Neural progenitor cell (in vitro differentiated cells): ENCODE measurements around the gene PLAC1. TPM values are rescaled to one million over a fixed set of nuclear protein-coding genes. Genes with fewer than 3 reads are reported as not detected.

Experiments
- DNase-seq: peaks from one replicate; pipeline ENCODE4 v3.0.0-alpha.2; 2016; ENCODE audit warnings: low spot score
- H2AFZ ChIP-seq: fragments of 200-600 bp; sonication (generic); replicated peaks from 2 replicates; pipeline ENCODE4 v1.6.1; 2016; ENCODE audit warnings: antibody characterized with exemption
- H3F3A ChIP-seq: fragments of 200-600 bp; sonication (generic); 2 replicates; pipeline ENCODE4 v1.6.1; 2016; ENCODE audit warnings: antibody characterized with exemption, low read depth
- H3K27ac ChIP-seq: fragments of 200-600 bp; sonication (generic); 2 replicates; pipeline ENCODE4 v1.5.1; 2016; ENCODE audit warnings: mild to moderate bottlenecking
- H3K27me3 ChIP-seq: fragments of 200-600 bp; sonication (generic); 2 replicates; pipeline ENCODE4 v1.6.1; 2016; ENCODE audit warnings: mild to moderate bottlenecking, moderate library complexity
- H3K36me3 ChIP-seq: fragments of 200-600 bp; sonication (generic); 2 replicates; pipeline ENCODE4 v1.5.1; 2016
- H3K4me1 ChIP-seq: fragments of 200-600 bp; sonication (generic); 2 replicates; pipeline ENCODE4 v1.6.1; 2016; ENCODE audit warnings: mixed run types
- H3K4me2 ChIP-seq: fragments of 200-600 bp; sonication (generic); 2 replicates; pipeline ENCODE4 v1.6.1; 2016
- H3K4me3 ChIP-seq: fragments of 200-600 bp; sonication (generic); 2 replicates; pipeline ENCODE4 v1.5.1; 2016
- H3K79me2 ChIP-seq: fragments of 200-600 bp; sonication (generic); 2 replicates; pipeline ENCODE4 v1.6.1; 2016; ENCODE audit warnings: low read depth
- H3K9ac ChIP-seq: fragments of 200-600 bp; sonication (generic); 2 replicates; pipeline ENCODE4 v1.6.1; 2016
- H3K9me3 ChIP-seq: fragments of 200-600 bp; sonication (generic); 2 replicates; pipeline ENCODE4 v1.5.1; 2016; ENCODE audit warnings: low read depth
- H4K20me1 ChIP-seq: fragments of 200-600 bp; sonication (generic); 2 replicates; pipeline ENCODE4 v1.6.1; 2016; ENCODE audit warnings: low read depth
- H3K27ac Mint-ChIP-seq: 3 replicates; pipeline ENCODE4 v1.8.0; 2021; ENCODE audit warnings: mixed read lengths
- H3K27me3 Mint-ChIP-seq: 2 replicates; pipeline ENCODE4 v1.8.0; 2022; ENCODE audit warnings: low read depth, mild to moderate bottlenecking, inconsistent platforms, moderate library complexity, mixed read lengths; ENCODE audit not compliant: insufficient read depth
- H3K36me3 Mint-ChIP-seq: 3 replicates; pipeline ENCODE4 v1.8.0; 2021; ENCODE audit warnings: mixed read lengths
- H3K4me1 Mint-ChIP-seq: 3 replicates; pipeline ENCODE4 v1.8.0; 2021; ENCODE audit warnings: mixed read lengths
- H3K4me3 Mint-ChIP-seq: 3 replicates; pipeline ENCODE4 v1.8.0; 2021; ENCODE audit warnings: mild to moderate bottlenecking, moderate library complexity, mixed read lengths
- H3K9me3 Mint-ChIP-seq: 3 replicates; pipeline ENCODE4 v1.8.0; 2020; ENCODE audit warnings: mixed read lengths
- CTCF ChIP-seq: fragments of 200-600 bp; sonication (generic); IDR thresholded peaks from 2 replicates; pipeline ENCODE4 v1.5.1; 2017; ENCODE audit warnings: antibody characterized with exemption, mild to moderate bottlenecking
- EZH2 ChIP-seq: fragments of 200-600 bp; sonication (generic); IDR thresholded peaks from 2 replicates; pipeline ENCODE4 v1.6.1; 2017; ENCODE audit warnings: antibody characterized with exemption, mild to moderate bottlenecking, moderate library complexity
- EZH2phosphoT487 ChIP-seq: fragments of 200-600 bp; sonication (generic); IDR thresholded peaks from 2 replicates; pipeline ENCODE4 v1.6.1; 2017; ENCODE audit warnings: antibody characterized with exemption
- total RNA-seq: library from RNA; depleted of rRNA; stranded (reverse); fragments of >200 nt; gene quantifications from 2 replicates; pipeline ENCODE4 v1.2.3, GENCODE V29; 2015; ENCODE audit warnings: low replicate concordance

The PLAC1 gene
- total RNA-seq, 1 donor from 2014 or later, result not detected

DNA sequence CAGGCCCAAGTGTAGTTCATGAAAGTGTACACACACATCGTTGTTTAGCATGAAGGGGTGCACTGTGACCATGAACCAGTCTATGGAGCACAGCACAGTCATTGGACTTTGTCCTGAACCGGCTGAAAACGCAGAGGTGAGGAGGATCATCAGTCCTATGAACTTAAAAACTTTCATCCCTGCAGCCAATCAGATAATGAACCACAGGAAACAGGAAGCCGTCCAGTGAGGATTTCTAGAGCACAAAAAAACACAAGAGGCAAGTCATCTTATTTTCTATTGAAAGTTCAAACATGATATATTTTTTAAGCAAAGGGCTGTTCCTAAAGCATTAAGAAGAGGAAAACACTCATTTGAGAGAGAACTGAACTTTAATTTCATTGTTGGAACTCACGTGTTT lies 91.8 kb downstream of the PLAC1 start:
- Histone ChIP-seq H3K4me2 (no peak overlapping the region), H3K27ac (no peak overlapping the region), H3K27me3 (no peaks in the 10 kb centered on the region), H3K9me3 (no peaks in the 10 kb centered on the region), H3K4me3 (no peak overlapping the region), H3K4me1 (peaks cover 11% of the 10 kb centered on the region), H3F3A (no peaks in the 10 kb centered on the region), H3K9ac (no peak overlapping the region), H4K20me1 (no peaks in the 10 kb centered on the region), H2AFZ (no peak overlapping the region), H3K36me3 (no peaks in the 10 kb centered on the region), H3K79me2 (no peaks in the 10 kb centered on the region)
- Mint-ChIP-seq H3K27me3 (peaks cover 10% of the 10 kb centered on the region), H3K27ac (no peak overlapping the region), H3K4me3 (no peak overlapping the region), H3K9me3 (no peaks in the 10 kb centered on the region), H3K36me3 (no peaks in the 10 kb centered on the region), H3K4me1 (peaks cover 14% of the 10 kb centered on the region)
- DNase-seq, result no peak
- no peak for TF ChIP-seq EZH2
- TF ChIP-seq CTCF, result no peak
- no peak for TF ChIP-seq EZH2phosphoT487

DNA sequence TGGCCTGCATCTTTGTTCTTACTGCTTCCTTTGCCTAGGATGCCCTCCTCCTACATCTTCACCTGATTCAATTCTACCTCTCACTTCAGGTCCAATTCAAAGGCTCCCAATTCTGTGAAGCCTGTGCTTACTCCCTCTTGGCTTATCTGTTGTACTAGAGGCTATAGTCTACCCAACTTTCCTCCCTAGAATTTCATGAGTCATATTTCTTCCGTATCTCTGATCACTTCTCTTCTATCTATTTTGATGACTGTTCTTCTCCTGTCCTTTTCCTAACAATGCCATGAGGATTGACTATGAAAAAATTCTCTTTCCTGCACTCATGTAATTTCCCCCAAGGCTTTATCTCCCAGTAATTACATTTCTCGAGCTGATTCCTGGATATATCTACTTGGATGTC lies 96.3 kb downstream of the PLAC1 start:
- H3K27me3 ChIP-seq, result no peaks in the 10 kb centered on the region
- no peak overlapping the region for H2AFZ ChIP-seq
- H4K20me1 ChIP-seq, result no peaks in the 10 kb centered on the region
- Mint-ChIP-seq H3K4me1 (no peaks in the 10 kb centered on the region), H3K27me3 (peaks cover 2% of the 10 kb centered on the region), H3K4me3 (no peak overlapping the region), H3K9me3 (no peaks in the 10 kb centered on the region), H3K36me3 (no peaks in the 10 kb centered on the region), H3K27ac (no peak overlapping the region)
- no peak overlapping the region for H3K4me3 ChIP-seq
- H3K79me2 ChIP-seq, result no peaks in the 10 kb centered on the region
- H3K4me1 ChIP-seq, result no peaks in the 10 kb centered on the region
- H3K9me3 ChIP-seq, result no peaks in the 10 kb centered on the region
- no peak for DNase-seq
- H3K9ac ChIP-seq, result no peak overlapping the region
- H3K4me2 ChIP-seq, result no peak overlapping the region
- TF ChIP-seq EZH2phosphoT487, result no peak
- no peaks in the 10 kb centered on the region for H3F3A ChIP-seq
- no peak overlapping the region for H3K27ac ChIP-seq
- H3K36me3 ChIP-seq, result no peaks in the 10 kb centered on the region

DNA sequence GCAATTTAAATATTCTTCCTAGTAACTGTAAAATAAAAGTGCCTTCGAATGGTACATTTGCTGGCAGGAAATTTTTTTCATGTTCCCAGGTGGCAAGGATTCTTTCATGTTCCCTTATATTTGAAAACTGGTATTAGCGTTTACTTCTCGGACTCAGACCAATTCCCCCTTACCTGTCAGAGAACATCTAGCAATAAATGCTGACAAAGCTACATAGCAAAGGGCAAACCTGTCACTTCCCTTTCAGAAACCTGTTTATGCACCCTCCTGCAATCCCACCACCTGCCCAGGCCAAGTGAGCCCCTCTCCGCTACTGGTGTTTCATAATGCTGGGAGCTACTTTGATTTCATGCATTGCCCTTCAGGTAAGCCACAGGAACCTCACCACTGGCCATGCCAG lies 100.1 kb downstream of the PLAC1 start:
- no peak overlapping the region for H3K27ac Mint-ChIP-seq
- no peak overlapping the region for H3K4me3 Mint-ChIP-seq
- H3K9me3 ChIP-seq, result no peaks in the 10 kb centered on the region
- H2AFZ ChIP-seq, result no peak overlapping the region
- TF ChIP-seq CTCF (no peak), EZH2phosphoT487 (no peak), EZH2 (no peak)
- H3K4me1 ChIP-seq, result no peaks in the 10 kb centered on the region
- no peak overlapping the region for H3K4me3 ChIP-seq
- no peaks in the 10 kb centered on the region for H3F3A ChIP-seq
- H4K20me1 ChIP-seq, result no peaks in the 10 kb centered on the region
- no peaks in the 10 kb centered on the region for H3K36me3 ChIP-seq
- H3K9me3 Mint-ChIP-seq, result no peaks in the 10 kb centered on the region
- H3K36me3 Mint-ChIP-seq, result no peaks in the 10 kb centered on the region
- no peak overlapping the region for H3K27ac ChIP-seq
- H3K4me2 ChIP-seq, result no peak overlapping the region
- H3K79me2 ChIP-seq, result no peaks in the 10 kb centered on the region
- DNase-seq, result no peak
- H3K4me1 Mint-ChIP-seq, result peaks cover 3% of the 10 kb centered on the region
- peaks cover 9% of the 10 kb centered on the region for H3K27me3 ChIP-seq
- peaks cover 8% of the 10 kb centered on the region for H3K27me3 Mint-ChIP-seq
- no peak overlapping the region for H3K9ac ChIP-seq

GRCh38 chrX:134554291-134554690 lies 104.0 kb downstream of the PLAC1 start:
- H2AFZ ChIP-seq, result no peak overlapping the region
- H3F3A ChIP-seq, result peaks cover 11% of the 10 kb centered on the region
- H3K27ac ChIP-seq, result no peak overlapping the region
- H3K9me3 ChIP-seq, result no peaks in the 10 kb centered on the region
- DNase-seq, result no peak
- Mint-ChIP-seq H3K27me3 (peaks cover 14% of the 10 kb centered on the region), H3K27ac (no peak overlapping the region), H3K9me3 (no peaks in the 10 kb centered on the region), H3K4me3 (no peak overlapping the region), H3K36me3 (no peaks in the 10 kb centered on the region), H3K4me1 (peaks cover 20% of the 10 kb centered on the region)
- H3K4me2 ChIP-seq, result no peak overlapping the region
- H3K27me3 ChIP-seq, result peaks cover 47% of the 10 kb centered on the region
- no peak for TF ChIP-seq EZH2
- no peak for TF ChIP-seq EZH2phosphoT487
- TF ChIP-seq CTCF, result no peak
- H3K4me1 ChIP-seq, result no peaks in the 10 kb centered on the region
- H4K20me1 ChIP-seq, result peaks cover 6% of the 10 kb centered on the region
- H3K36me3 ChIP-seq, result no peaks in the 10 kb centered on the region
- no peak overlapping the region for H3K9ac ChIP-seq
- H3K79me2 ChIP-seq, result no peaks in the 10 kb centered on the region
- H3K4me3 ChIP-seq, result no peak overlapping the region
